DOHH2 (cell line): Measurements from ENCODE around the gene PRL.

Experiments
- CTCF ChIP-seq: fragments of 200-600 bp; sonication (generic); IDR thresholded peaks from one replicate; pipeline ENCODE4 v1.5.1; 2014; ENCODE audit warnings: antibody characterized with exemption, mild to moderate bottlenecking, low read depth, low read length; ENCODE audit not compliant: poor library complexity, severe bottlenecking
- EZH2phosphoT487 ChIP-seq: fragments of 200-600 bp; sonication (generic); IDR thresholded peaks from 2 replicates; pipeline ENCODE4 v1.6.1; 2017; ENCODE audit warnings: borderline replicate concordance, mild to moderate bottlenecking, antibody characterized with exemption, low read length, moderate library complexity, mixed read lengths

- TF ChIP-seq CTCF = no peak
- no peak for TF ChIP-seq EZH2phosphoT487
These were observed 12.2 kb downstream of the PRL start for GRCh38 chr6:22284666-22285065.
